DMS 273 (cell line): ENCODE results near the gene TLX1.
A peak's percentile ranks its signal among the peaks of the same experiment; 100 is the strongest.

Source experiments
- DNase-seq: peaks from one replicate; lab custom pipeline; 2025; ENCODE audit not compliant: unreplicated experiment; lab: John Stamatoyannopoulos, UW

Gene TLX1

DNA sequence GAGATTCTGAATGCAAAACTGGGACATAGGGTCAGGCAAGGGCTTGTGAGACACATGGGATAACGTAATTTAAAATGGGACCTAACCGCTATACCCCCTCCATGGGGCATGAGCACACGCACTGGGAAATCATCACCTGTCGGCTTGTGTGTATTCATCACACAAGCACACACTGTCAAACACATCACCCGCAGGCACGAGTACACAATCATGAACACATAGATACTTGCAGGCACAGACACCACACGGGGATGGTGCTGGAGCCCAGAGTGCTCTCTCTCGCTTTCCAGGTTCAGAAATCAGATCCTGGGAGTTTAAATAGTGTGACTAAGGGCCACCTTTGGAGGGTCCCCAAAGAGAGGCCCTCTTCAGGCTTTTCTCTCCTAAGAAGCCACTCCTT lies 19.6 kb upstream of the TLX1 start:
- DNase-seq, result no peak

DNA sequence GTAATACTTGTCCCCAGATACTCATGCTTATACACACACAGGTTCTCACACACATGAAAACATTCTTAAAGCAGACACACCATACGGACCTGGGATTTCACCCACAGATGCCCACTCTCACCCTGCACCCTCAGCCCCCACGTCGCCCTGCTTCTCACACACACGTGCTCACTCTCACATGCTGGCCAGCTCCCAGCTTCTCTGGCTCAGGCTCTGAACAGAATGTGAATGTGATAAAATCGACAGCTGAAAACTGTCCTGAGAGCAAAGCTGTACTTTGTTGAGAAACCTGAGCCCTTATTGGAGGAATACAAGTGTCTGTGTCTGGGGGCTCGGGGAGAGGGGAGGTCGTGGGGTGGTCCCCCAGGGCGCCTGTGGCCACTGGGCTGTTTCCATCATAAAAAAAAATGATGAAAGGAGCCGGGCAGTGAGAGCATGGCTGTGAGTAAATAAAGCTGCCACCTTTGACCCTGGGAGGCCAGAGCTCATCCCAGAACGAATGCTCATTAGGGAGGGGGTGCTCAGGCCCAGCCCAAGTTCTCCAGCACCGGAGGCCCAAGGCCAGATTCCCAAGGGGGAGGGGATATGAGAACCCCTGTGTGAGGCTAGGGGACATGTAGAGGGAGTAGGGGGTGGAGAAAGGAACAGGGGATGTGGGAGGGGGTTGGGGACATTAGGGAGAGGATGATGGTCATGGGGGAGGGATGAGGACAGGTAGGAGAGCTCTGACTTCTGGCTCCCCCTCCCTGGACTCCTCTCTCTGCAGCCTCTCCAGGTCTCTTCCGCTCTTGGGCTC lies 18.1 kb upstream of the TLX1 start:
- DNase-seq, result peak; percentile 24

DNA sequence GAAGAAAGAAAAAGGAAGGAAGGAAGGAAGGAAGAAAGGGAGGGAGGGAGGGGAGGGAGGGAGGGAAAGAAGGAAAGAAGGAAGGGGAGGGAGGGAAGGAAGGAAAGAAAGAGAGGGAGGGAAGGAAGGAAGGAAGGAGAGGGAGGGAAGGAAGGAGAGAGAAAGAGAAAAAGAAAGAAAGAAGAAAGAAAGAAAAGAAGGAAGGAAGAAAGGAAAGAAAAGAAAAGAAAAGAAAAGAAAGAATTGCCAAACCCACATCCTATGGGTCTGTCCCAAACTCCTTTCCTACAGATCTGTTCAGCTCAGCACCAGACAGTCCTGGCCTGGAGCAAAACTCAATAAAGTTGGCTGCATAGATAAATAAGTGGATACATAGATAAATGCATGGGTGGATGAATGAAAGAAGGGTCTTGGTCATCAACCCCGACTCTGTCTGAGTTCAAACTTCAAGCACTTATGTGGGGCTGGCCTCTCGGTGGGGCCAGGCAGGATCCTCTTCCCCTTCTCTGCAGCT lies 17.2 kb upstream of the TLX1 start:
- DNase-seq, result no peak

DNA sequence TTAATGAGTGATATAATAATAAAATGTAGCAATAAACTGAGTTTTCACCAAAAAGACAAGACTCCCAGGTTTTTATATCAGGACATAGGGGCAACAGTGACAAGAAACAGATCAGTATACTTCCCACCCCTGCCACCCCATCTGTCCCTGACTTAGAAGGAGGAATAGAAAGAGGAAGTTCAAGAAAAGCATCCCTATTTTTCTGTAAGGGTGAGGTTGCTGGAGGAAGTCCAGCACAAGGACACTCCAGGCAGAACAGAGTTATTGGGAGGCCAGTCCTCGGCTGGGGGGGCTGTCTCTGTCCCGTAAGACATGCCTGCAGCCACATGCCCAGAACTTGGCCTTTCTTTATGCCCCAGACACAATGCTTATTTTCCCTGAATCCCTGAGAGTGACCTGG lies 16.5 kb upstream of the TLX1 start:
- DNase-seq, result no peak

DNA sequence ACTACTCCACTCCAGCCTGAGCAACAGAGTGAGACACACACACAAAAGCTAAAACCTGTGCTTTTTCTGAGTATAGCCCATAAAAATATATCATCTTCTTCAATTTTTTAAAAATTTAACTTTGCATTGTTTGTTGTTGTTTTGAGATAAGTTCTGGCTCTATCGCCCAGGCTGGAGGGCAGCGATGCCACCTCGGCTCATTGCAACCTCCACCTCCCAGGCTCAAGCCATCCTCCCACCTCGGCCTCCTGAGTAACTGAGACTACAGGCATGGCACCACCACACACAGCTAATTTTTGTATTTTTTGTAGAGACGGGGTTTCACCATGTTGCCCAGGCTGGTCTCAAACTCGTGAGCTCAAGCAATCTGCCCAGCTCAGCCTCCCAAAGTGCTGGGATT lies 14.3 kb upstream of the TLX1 start:
- no peak for DNase-seq

DNA sequence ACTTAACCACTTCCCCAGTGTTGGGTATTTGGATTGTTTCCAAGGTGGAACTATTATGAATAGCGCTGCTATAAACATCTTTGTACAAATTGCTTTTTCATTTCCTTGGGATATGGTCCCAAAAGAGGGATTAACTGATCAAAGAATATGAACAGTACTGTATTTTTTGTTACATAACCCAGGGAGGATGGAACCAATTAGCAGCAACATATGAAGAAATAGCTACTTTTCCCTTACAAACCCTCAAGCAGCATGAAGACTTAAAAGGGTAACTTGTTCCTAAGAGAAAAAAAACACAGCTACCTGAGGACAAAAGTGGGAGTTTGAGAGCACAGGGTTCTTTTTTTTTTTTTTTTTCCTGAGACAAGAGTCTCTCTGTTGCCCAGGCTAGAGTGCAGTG lies 13.1 kb upstream of the TLX1 start:
- no peak for DNase-seq

DNA sequence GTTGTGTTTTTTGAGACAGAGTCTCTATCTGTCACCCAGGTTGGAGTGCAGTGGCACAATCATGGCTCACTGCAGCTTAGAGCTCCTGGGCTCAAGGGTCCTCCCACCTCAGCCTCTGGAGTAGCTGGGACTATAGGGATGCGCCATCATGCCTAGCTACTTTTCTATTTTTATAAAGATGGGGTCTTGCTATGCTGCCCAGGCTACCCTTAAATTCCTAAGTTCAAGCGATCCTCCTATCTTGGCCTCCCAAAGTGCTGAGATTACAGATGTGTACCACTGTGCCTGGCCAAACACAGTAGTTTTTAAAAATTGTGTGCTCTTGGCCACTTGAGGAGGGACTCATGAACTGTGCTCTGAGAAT lies 10.6 kb upstream of the TLX1 start:
- no peak for DNase-seq

DNA sequence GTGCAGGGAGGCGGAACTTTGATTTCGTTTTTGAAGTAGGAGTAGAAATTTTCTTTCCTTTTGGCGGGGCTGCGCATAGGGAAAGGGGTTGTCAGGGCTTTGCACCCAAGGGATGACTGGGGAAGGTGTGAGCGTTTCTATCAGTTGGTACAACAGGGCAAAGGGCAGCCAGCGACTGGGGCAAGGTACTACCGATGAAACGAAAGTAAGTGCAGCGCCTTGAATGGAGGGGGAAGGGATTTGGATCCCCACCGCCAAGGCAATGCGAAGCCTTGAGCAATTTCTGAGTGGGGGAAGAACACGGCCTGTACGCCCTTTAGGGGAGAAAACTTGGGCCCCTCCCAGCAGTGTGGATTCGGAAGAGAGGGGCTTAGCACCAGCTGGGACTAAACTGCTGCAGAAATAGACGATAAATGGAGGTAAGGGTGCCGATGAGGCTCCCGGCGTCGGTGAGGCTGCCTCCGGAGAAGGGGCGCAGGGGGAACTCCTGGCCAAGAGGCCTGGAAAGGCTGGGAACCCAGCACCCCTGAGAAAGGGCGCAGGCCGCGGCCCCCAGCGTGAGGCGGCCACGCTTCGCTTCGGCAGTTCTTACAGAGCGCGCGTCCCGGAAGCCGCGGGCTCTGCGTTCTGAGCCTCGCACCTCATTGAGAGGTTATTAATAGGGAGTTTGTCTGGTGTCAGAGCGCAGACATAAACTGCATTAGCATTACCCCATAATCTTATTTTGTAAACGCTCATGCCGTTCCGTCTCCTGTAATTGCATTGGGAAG lies 10.0 kb upstream of the TLX1 start:
- DNase-seq, result no peak

DNA sequence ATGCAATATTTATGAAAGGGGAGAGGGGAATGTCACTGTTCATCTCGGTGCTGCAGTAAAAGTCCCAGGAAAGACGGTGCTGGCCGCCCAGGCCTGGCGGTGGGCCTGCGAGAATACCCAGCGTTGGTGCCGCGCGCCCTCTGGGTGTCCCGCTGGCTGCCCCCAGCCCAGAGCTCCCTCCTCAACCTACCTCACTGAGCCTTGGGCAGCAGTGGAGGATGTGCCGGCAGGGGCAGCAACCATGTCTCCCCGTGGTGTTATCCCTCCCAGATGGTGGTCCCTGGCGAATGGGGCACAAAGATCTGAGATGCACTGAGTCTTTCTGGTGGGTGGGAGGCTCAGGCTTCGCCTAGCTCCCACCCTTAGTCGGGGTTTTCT lies 9.5 kb upstream of the TLX1 start:
- no peak for DNase-seq

DNA sequence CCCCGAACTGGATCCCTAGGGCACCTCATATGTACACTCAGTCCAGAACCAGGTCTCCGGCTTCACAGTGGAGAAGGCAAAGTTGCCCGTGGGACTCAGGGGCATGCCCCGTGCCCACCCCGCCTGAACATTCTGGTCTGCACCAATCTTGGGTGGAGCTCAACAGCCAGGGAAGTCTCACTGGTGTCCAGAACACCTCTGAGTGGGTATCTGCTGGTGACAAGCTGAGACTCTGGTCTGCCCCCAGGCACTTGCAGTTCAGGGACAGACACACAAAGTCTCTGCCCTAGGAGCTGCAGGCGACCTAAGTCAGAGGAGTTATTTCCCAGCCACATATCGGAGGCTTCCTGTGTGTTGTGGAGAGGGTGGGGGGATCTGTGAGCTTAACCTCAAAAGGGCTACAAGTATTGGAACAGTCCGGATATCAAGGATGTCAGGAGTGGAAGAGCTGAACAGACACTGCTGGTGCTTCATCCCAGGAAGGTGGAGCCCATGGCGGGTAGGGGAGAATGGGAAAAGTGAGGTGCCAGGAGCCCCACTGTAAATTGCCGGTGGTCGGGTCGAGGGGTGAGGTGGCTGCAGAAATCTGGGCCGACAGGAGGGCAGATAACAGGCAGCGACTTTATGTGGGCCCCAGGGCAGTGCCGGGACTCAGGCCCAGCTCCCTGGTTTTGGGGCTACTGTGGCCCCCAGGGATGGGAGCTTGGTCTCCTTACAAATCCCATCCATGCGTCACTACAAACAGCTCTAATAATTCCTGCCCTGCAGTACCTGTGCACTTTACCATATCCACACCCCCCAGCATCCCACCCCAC lies 8.6 kb upstream of the TLX1 start:
- no peak for DNase-seq

DNA sequence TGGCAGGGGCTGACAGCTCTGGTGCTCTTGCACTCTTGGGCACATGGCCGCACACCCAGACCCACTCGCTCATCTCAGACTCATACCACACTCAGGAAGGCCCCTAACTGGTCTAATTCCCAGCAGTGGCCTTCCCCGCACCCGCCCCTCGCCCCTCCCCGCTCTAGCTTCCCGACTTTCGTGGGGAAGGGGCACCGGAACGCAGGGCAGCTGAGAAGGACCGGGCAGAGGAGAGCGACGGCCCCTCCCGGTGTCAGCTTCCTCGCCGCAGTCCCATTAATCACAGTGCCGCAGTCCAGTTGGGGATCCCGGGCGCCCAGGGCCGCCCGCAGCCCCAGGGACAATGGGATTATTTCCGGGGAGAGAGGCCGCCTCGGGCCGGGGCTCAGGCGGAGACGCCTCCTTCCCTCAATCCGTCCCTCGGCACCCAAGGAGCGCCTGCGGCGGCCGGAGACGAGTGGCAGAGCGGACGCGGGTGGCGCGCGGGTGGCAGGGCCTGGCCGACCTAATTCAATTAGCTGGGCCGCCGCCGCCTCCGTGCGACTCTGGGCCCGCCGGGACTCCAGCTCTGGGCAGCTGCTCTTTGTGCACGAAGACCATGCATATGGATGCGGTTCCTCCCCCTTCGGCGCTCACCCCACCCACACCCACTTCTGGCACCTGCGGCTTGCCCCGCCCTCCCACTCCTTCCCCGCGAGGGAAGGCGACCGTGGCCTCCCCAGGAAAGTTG lies 7.8 kb upstream of the TLX1 start:
- DNase-seq, result peak; percentile 47

DNA sequence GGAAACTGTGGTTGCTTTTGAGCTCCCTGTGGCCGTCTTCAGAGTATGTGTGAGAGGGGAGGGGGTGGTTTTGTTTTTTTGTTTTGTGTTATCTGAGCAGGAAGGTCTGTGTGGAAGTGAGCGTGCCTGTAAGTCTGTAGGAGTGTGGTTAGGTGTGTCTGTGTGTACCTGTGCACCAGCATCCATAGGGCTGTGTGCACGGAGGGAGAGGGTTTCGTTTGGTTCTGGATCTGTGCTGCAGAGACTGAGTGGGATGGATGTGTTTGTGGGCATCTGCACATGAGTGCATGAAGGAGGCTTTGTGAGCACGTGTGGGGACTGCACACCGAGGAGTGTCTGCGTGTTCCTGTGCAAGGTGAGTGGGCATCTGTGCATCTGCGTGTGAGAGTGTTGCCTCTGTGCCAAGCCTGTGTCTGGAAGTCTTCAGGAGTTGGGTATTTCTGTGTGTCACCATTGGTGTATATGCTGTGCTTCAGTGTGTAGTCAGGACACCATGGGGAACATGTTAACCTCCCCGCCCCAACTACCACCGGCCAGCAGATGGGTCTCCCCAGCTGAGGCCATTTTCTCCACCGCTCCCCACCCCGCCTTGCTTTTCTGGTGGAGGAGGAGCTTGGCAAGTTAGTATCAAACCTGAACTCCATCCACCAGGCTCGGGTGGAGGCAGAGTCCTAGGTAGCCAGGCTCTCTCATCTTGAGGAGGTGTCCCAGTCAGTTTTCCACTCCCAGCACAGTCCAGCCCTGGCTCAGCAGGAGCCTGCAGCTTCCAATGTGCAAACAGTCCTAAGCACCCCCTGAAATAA lies 7.1 kb upstream of the TLX1 start:
- no peak for DNase-seq

DNA sequence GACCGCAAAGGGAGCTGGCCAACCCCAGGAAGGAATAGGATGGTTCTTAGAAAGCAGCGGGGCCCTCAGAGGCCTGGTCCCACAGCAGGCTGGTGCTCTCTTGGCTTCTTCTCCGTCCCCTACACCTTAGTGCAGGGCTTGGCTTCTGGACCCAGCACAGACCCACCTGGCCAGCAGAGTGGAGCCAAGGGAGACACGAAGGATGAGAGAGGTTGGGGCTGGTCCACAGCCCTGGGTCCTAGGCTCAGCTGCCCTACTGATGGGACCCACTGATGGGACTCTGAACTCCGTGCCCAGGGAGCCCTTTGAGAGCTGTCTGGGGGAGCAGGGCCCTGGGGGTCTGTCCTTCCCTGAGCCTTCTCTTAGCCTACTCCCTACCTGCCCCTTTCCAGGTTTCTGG lies 6.2 kb upstream of the TLX1 start:
- DNase-seq, result no peak

DNA sequence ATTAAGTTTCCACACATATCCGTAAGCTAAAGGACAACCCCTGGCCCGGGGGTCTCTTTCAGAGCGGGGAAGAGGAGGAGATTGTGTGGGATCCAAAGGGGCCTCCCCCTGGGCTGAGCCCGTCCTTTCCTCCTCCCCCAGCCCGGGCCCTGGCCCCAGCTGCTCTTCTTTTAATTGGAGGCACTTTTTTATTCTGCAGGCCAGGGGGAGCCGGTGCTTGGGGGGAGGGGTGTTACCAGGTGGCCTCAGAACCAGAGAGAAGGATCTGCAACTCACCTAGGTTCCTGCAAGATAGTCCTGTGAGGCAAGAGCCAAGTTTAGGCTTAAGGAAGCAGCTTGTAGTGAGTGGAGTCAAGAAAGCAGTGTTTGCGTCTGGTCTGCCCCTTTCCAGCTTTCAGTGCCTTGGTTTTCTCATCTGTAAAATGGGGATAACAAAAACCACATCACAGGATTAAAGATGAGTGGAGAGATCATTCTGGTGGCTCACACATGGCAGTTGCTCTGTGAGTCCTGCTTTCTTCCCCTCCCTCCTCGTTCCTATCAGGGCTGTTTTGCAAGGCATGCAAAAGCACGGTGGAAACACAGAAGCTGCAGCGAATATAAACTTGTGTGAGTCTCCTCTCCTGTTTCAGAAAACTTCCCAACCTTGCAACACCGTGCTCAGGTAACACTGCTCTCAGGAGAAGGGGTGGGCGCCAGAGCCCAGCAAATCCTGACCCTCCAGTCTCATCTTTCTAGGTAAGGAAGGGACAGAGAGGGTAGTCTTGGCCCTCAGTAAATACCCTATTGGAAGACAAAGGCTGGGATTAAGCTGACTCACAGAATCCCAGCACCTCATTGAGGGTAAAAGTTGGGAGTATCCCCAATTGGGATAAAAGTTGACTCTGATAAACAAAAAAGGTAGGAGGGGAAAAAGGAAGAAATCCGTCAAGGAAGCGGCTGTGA lies 4.1 kb upstream of the TLX1 start:
- no peak for DNase-seq

DNA sequence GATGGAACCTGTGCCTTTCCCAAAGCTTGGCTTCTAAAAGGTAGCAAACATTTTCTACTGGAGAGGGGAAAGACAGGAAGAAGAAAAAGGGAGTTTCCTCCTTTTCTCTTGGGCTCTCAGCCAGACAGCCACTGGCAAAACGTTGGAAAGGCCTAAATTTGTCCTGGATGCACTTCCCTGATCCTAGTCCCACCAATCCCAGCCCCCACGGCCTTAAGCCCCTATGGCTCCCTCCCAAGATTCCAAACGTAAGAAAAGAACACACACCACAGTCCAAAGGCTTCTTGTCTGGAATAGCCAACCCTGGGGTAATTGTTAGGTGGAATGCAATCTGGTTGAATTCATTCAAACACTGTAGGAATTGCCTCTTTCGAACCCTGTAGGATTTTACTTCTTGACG lies 959 bp upstream of the TLX1 start:
- DNase-seq, result no peak

DNA sequence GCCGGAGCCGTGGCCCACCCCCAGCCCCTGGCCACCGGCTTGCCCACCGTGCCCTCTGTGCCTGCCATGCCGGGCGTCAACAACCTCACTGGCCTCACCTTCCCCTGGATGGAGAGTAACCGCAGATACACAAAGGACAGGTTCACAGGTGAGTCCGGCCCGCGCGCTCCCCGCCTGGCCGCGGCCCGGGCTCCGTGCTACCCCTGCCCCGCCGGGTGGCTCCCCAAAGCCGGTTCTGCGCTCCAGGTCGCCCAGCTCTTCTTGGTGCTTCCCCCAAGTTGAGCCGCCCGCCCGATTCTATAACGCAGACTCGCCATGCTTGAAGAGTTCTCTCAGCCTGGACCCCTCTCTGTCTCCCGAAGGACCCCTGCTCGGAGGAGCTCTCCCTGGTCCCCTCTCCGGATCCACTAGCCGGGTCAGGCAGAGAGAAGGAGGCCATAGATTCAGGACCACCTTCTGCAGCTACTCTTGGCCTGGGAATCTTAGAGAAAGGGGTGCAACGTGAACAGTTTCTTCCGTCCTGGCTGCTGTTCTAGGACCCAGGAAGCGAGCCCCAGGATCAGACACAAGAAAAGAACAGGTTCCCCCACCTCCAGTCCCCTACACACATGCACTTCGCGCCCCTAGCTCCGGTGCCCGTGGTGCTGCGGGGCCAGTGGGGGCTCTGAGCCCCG lies 999 bp downstream of the TLX1 start:
- DNase-seq, result no peak

DNA sequence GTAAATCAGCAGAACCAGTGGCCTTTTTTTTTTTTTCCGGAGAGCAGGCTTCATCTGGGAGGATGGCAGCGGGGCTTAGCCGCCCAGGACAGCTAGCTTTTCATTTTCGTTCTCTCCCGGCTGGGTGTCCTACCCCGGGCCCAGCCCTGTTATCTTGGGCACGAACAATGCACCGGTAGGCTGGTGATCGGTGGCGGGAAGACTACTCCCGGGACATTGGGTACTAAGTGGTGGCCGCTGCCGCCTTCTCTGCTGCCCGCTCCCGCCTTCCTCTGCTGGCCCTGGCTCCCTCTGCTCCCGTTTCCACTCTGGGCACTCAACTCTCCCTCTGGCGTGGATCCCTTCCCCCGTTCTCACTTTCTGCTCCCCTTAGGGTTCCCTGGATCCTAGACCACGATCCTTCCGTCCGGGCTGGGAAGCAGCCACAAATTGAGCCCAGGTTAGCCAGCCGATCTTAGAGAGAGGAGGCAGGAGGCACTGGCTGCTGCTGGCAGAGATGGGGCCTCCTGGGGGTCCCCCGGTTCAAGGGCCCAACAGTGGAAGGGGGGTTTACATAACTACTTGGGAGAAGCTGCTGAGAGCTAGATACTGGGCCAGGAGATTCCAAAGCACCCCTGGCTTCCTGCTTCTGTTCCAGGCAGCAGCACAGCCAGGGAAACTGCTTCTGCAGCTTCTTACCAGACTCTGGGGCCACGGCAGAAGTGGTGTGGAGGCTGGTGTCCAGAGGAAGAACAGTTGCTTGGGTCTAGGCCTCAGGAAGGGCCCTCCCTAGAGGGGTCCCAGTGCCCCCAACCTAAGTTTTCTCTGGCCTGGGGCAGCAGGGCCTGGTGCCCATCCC lies 1.8 kb downstream of the TLX1 start:
- no peak for DNase-seq
